Suppressor macrophage treated with lipopolysaccharide for 4 hours (primary cell): ENCODE results near the gene CRISPLD2.
"Not testable (repeated sequence)": the region's sequence is repeated elsewhere in the genome, so short reads cannot be mapped to it uniquely, and the experiment has no call there.

Experiments used
- DNase-seq: peaks from one replicate; pipeline ENCODE4 v3.0.0-alpha.2; 2020

Gene CRISPLD2

GRCh38 chr16:84823926-84824325 lies 4.1 kb downstream of the CRISPLD2 start:
- DNase-seq, result no peak

- DNase-seq, result no peak
These were observed 6.2 kb downstream of the CRISPLD2 start for GRCh38 chr16:84825896-84826557.

- DNase-seq, result no peak
These were observed 6.8 kb downstream of the CRISPLD2 start for GRCh38 chr16:84826558-84826941.

- DNase-seq, result peak; percentile 42
These were observed 7.4 kb downstream of the CRISPLD2 start for GRCh38 chr16:84827131-84827574.

GRCh38 chr16:84827897-84828296 lies 8.1 kb downstream of the CRISPLD2 start:
- no peak for DNase-seq

GRCh38 chr16:84828322-84828721 lies 8.5 kb downstream of the CRISPLD2 start:
- DNase-seq, result no peak

- no peak for DNase-seq
These were observed 9.6 kb downstream of the CRISPLD2 start for GRCh38 chr16:84829168-84829965.

GRCh38 chr16:84830765-84831384 lies 11.1 kb downstream of the CRISPLD2 start:
- no peak for DNase-seq

- not testable (repeated sequence) for DNase-seq
These were observed 11.9 kb downstream of the CRISPLD2 start for GRCh38 chr16:84831728-84832127.

GRCh38 chr16:84832488-84833143 lies 12.8 kb downstream of the CRISPLD2 start:
- DNase-seq, result no peak

GRCh38 chr16:84833144-84833500 lies 13.3 kb downstream of the CRISPLD2 start:
- no peak for DNase-seq

- DNase-seq, result no peak
These were observed 14.0 kb downstream of the CRISPLD2 start for GRCh38 chr16:84833542-84834402.

- no peak for DNase-seq
These were observed 14.6 kb downstream of the CRISPLD2 start for GRCh38 chr16:84834403-84834772.

GRCh38 chr16:84836234-84836647 lies 16.5 kb downstream of the CRISPLD2 start:
- no peak for DNase-seq

GRCh38 chr16:84836967-84837366 lies 17.2 kb downstream of the CRISPLD2 start:
- no peak for DNase-seq

GRCh38 chr16:84838383-84838948 lies 18.7 kb downstream of the CRISPLD2 start:
- no peak for DNase-seq

GRCh38 chr16:84839054-84839453 lies 19.3 kb downstream of the CRISPLD2 start:
- DNase-seq, result no peak

- DNase-seq, result no peak
These were observed 20.2 kb downstream of the CRISPLD2 start for GRCh38 chr16:84839956-84840355.

- no peak for DNase-seq
These were observed 21.2 kb downstream of the CRISPLD2 start for GRCh38 chr16:84840687-84841627.

- no peak for DNase-seq
These were observed 22.1 kb downstream of the CRISPLD2 start for GRCh38 chr16:84841787-84842300.
